GM19397 (cell line): Measurements from ENCODE around the gene LCE5A.
"Not testable (repeated sequence)": the region's sequence is repeated elsewhere in the genome, so short reads cannot be mapped to it uniquely, and the experiment has no call there.

Source experiments
- ATAC-seq: cut with Tn5 transposase; IDR thresholded peaks from one replicate; pipeline ENCODE4 v1.9.1; 2021; ENCODE audit warnings: mild to moderate bottlenecking, moderate library complexity; ENCODE audit not compliant: unreplicated experiment

Gene LCE5A

DNA sequence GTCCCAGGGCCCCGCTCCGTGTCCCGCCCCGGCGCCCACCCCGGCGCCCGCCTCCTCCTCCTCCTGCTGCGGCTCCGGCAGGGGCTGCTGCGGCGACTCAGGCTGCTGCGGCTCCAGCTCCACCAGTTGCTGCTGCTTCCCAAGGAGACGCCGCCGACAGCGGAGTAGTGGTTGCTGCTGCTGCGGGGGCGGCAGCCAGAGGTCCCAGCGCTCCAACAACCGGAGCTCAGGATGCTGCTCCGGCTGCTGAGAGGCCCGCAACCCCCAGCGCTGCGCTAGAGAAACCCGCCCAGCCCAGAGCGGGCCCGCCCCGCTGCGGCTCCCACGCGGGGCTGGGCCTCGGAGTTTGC is 4.8 kb downstream of the LCE5A start:
- no peak for ATAC-seq

DNA sequence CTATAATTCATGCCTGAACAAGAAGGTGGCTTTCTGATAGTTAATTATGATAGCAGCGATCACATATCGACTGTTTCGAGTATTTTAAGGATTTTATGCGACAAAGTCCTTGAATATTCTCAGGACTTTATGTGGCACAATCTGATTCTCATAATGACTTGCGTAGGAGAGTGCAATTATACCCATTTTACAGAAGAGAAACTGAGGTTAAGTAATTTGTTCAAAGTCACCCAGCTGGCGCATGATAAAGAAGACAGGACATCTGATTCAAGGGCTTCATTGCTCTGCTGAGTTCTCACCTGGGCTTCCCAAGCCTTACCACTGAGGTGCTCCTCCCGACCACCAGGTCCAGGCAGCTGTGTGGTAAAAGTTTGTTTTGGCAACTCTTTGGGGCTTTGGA is 5.5 kb downstream of the LCE5A start:
- ATAC-seq = no peak

DNA sequence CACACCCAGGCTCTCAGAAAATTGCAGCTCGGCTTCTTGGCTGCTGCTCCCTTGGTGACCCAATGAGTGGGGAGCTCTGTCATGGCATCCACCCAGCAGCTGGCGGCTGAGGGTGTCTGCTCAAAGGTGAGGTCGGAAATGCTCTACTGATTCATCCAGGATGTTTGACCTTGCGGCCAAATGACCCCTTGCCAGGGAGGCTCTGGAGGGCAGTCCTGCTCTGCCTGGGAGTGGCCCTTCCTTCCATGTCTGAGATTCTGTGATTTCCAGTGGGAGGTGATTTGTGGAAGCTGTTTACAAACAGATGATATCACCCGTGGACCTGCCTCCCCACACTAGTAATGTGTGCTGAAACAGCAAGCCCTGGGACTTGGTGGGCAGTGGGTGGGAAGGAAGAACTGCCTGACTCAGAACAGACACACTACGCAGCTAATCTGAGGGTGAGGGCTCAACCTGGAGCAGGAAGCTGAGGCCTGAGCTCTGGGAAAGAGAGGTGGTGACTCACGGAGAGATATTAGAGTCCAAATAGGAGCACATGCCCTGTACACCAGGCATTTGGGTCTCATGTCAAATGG is 6.7 kb downstream of the LCE5A start:
- no peak for ATAC-seq

DNA sequence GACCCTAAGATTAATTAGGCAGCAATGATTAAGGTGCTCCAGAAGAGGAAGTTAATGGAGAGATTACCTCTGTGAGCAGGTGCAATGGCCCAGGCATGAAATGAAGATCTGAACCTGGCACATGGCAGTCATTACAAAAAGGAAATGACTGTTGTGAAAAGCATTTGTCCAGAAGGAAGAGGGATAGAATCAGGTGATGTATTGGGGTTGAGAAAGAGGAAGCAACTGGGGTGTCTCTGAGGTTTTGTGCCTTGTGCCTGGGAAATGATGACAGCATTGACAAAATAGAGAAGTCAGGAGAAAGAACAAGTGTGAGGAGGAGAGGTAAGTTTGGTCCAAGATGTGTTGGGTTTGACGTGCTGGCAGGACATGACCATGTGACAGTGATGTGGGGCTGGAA is 9.2 kb downstream of the LCE5A start:
- no peak for ATAC-seq

DNA sequence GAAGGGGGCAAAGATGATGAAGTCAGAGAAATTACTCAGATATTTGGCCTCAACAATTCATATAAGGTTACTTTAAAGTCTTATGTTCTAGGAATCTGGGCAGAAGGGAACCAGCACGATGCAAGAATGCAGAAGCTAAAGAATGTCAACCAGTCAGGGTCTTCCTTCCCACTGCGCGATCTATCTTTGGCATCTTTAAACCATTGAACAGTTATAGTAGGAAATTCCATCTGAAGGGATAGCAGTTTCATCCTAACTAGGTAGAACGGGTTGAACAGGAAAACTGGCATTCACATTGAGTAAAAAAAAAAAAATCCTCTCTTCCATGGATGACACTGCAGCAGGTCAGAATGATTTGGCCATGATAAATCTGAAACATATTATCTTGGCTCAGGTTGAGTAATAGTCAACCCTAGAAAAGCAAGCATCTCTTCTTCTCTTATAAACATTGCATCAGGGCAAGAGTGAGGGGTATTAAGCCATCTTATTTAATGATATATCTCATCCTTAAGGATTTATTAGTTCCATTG is 10.0 kb downstream of the LCE5A start:
- ATAC-seq = no peak

DNA sequence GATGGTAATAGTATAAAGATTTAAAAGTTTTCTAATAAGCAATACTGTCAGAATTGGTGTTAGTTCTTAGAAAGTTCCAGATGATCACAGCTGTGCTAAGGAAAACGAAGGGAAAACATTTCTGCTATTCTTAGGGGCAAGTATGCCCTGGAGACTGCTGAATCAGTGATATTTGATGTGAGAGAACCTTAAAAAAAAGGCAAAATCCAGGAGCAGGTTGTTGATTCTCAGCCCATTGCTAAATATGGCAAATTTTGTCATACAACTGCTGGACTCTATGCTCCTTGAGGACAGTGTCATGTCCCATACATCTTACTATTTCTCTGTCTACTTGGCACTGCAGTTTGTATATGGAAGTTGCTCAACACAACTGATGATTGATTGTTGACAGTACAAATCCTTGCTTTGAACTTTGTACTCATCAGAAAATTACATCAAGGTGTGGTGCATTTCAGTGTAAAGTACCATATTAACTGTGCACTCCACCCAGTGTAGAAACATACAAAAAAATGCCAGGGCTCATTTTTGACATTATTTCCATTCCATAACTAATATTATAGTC is 14.6 kb downstream of the LCE5A start:
- no peak for ATAC-seq

DNA sequence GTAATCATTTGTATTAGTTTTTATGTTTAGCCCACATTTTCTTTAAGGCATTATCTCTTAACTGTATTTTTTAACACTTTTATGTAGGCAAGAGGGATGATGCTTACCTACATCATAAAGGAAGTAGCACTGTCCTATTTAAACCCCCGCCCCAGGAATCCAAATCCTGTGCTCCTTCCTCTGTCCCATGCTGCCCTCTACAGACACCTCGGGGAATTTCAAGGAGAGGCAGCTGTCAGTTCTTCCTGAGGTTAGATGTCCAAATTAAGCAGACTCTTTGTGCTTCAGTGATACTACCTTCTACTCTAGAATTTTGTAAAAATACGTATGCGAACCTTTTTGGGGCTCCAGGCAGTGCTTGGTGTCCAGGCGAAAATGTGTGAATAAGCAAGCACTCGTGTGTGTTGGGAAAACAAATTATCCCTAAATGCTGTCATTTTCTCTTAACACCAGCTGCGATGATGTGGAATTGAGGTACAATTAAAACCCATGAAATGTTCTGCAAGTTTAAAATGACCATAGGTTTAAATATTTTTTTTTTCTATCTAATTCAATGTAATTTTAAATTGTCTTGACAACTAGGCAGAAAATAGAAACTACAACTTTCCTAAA is 22.8 kb downstream of the LCE5A start:
- no peak for ATAC-seq

DNA sequence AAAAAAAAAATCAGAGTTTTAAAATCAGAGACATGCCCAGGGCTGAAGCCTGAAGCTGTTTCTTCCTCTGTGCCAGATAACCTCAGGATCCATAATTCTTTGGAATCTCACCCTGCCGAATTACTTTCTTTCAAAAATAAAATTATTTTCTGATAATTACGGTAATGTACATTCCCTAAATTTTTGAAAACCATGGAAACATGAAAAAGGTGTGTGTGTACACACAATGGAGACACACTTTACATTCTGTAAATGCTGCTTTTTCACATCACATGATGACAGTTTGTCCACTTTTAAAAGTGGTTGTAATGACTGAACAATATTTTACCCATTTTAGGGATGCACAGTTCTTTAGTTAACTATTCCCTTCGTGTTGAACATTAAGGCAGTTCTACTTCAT is 25.2 kb downstream of the LCE5A start:
- no peak for ATAC-seq

DNA sequence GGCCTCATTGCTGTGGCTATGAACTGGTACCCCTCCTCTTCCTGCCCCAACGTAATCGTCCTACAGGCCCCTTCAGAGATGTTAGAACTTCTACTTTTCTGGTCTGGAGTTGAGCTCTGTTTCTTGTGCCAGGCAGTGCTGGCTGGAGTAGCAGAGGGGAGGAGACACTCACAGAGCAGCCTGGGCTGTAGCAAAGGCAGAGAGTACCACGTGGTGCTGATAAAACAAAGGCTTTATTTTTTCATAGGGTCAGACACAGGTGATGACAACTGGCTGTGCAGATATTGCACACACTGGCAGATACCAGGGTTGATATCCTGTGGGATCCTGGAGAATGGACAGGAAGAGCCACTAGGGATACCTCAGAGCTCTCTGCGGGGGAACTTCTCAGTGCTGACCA is 26.9 kb downstream of the LCE5A start:
- no peak for ATAC-seq

DNA sequence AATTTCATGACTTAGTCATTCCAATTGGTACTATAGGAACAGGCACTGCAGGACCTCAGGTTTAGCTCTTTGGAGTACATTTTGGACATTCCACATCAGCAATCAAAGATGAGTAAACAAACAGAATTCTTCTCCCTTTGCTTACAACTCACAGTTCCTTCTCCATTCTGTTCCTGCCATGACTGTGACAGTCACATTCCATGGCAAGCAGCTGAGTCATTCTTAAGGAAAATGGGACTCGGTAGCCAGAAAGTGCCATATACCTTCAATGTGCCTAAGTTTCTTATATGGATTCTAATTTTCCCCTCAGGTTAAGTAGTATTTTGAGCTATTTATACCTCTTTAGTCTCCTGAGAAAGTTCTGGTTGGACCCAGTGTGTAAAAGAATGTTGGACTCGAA is 29.3 kb downstream of the LCE5A start:
- no peak for ATAC-seq

DNA sequence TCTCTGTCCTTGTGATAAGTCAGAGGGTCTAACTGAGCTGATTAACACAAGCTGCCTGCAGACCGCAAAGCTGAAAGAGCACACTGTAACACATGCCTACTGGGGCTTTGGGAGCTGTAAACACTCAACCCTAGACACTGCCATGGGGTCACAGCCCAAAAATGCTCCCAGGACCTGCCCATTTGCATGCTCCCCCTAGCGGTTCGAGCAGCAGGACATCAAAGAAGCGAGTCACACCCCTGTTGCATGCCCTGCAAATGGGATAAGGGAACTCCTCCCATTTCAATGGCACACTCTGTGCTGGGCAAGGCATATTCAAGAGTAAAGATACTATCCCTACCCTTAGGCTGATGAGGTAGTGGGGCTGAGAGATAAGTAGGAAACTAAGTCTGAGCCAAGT is 33.2 kb downstream of the LCE5A start:
- ATAC-seq = no peak

DNA sequence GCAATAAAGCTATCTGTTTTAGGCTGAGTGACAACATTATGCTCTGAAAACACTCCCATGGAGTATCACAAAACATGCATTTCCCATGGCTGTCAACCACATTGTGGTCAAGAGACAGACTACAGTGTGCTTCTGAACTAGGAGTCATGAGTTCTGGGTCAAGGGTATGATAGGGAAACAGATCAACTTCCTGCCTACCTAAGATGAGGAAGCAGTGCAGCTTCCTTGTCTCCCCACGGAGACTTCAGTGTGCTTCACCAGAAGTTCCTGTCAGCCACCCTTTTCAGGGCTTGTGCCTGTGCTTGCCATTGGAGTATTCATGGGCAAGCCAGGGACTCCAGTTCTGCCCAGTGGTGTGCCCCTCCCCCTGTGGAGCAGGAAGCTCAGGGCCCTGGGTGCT is 36.1 kb downstream of the LCE5A start:
- no peak for ATAC-seq

DNA sequence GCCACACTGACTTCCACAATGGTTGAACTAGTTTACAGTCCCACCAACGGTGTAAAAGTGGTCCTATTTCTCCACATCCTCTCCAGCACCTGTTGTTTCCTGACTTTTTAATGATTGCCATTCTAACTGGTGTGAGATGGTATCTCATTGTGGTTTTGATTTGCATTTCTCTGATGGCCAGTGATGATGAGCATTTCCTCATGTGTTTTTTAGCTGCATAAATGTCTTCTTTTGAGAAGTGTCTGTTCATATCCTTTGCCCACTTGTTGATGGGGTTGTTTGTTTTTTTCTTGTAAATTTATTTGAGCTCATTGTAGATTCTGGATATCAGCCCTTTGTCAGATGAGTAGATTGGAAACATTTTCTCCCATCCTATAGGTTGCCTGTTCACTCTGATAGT is 37.8 kb downstream of the LCE5A start:
- ATAC-seq = not testable (repeated sequence)
